ENCODE measurements around the gene CXXC5.
"Not testable (repeated sequence)": the region's sequence is repeated elsewhere in the genome, so short reads cannot be mapped to it uniquely, and the experiment has no call there.

The CXXC5 gene

GRCh38 chr5:139648205-139649081, at the start of gene CXXC5:
Gene CXXC5, plus strand, starts transcription at chr5:139648349. Its CDS starts 32,175 bp downstream, at chr5:139680524.
- peak; percentile 37 for DNase-seq

- not testable (repeated sequence) for DNase-seq
These were observed 49.6 kb upstream of the CXXC5 start for GRCh38 chr5:139598601-139598965.

- DNase-seq = no peak
These were observed 47.7 kb upstream of the CXXC5 start for GRCh38 chr5:139600336-139600949.

GRCh38 chr5:139601429-139601828, 46.7 kb upstream of the CXXC5 start:
- no peak for DNase-seq

GRCh38 chr5:139601948-139602347, 46.2 kb upstream of the CXXC5 start:
- not testable (repeated sequence) for DNase-seq

GRCh38 chr5:139605887-139606286, 42.3 kb upstream of the CXXC5 start:
- DNase-seq = no peak

- DNase-seq = no peak
These were observed 36.2 kb upstream of the CXXC5 start for GRCh38 chr5:139611703-139612584.

- no peak for DNase-seq
These were observed 28.3 kb upstream of the CXXC5 start for GRCh38 chr5:139619861-139620260.

- DNase-seq = not testable (repeated sequence)
These were observed 22.8 kb upstream of the CXXC5 start for GRCh38 chr5:139625398-139625797.

GRCh38 chr5:139630855-139631254, 17.3 kb upstream of the CXXC5 start:
- DNase-seq = no peak

GRCh38 chr5:139631520-139632165, 16.5 kb upstream of the CXXC5 start:
- no peak for DNase-seq

GRCh38 chr5:139633295-139634027, 14.7 kb upstream of the CXXC5 start:
- DNase-seq = peak; percentile 39

- DNase-seq = no peak
These were observed 14.2 kb upstream of the CXXC5 start for GRCh38 chr5:139634028-139634325.

- no peak for DNase-seq
These were observed 13.6 kb upstream of the CXXC5 start for GRCh38 chr5:139634541-139634940.

GRCh38 chr5:139635191-139635590, 13.0 kb upstream of the CXXC5 start:
- no peak for DNase-seq

GRCh38 chr5:139635606-139636206, 12.4 kb upstream of the CXXC5 start:
- DNase-seq = peak; percentile 70

- DNase-seq = peak; percentile 50
These were observed 11.8 kb upstream of the CXXC5 start for GRCh38 chr5:139636207-139636792.

- no peak for DNase-seq
These were observed 11.2 kb upstream of the CXXC5 start for GRCh38 chr5:139636975-139637408.

- DNase-seq = peak; percentile 44
These were observed 10.6 kb upstream of the CXXC5 start for GRCh38 chr5:139637438-139638089.

- peak; percentile 56 for DNase-seq
These were observed 9.9 kb upstream of the CXXC5 start for GRCh38 chr5:139638090-139638735.
